AG09319 (cell line): ENCODE results near the gene PTPRM.

Experiments
- DNase-seq: peaks from one replicate; pipeline ENCODE4 v3.0.0-alpha.2; 2010; ENCODE audit warnings: low read depth; ENCODE audit errors: extremely low read depth
- CTCF ChIP-seq: IDR thresholded peaks from 2 replicates; pipeline ENCODE4 v1.5.1; 2011; ENCODE audit warnings: low read depth, mild to moderate bottlenecking, inconsistent platforms, low read length, moderate library complexity

Gene PTPRM

GRCh38 chr18:8400825-8401224 is 833.7 kb downstream of the PTPRM start:
- TF ChIP-seq CTCF, result no peak
- no peak for DNase-seq

- TF ChIP-seq CTCF, result no peak
- no peak for DNase-seq
These were observed 834.5 kb downstream of the PTPRM start for GRCh38 chr18:8401606-8402005.

GRCh38 chr18:8402237-8402636 is 835.1 kb downstream of the PTPRM start:
- TF ChIP-seq CTCF, result no peak
- DNase-seq, result no peak

- no peak for TF ChIP-seq CTCF
These were observed 836.6 kb downstream of the PTPRM start for GRCh38 chr18:8403713-8404112.

GRCh38 chr18:8406186-8406867 is 839.2 kb downstream of the PTPRM start:
- DNase-seq, result no peak
- TF ChIP-seq CTCF, result no peak

More at GRCh38 chr18:8403713-8404112, 836.6 kb downstream of the PTPRM start:
- no peak for DNase-seq

- TF ChIP-seq CTCF, result no peak
- no peak for DNase-seq
These were observed 839.7 kb downstream of the PTPRM start for GRCh38 chr18:8406868-8407250.

GRCh38 chr18:8409151-8409550 is 842.0 kb downstream of the PTPRM start:
- TF ChIP-seq CTCF, result no peak

More at GRCh38 chr18:8409151-8409550, 842.0 kb downstream of the PTPRM start:
- DNase-seq, result no peak
